Hepatocyte (in vitro differentiated cells): ENCODE measurements around the gene ZNF831. TPM values are rescaled to one million over a fixed set of nuclear protein-coding genes. Genes with fewer than 3 reads are reported as not detected.

Experiments used
- DNase-seq: peaks from one replicate; pipeline ENCODE4 v3.0.0-alpha.2; 2016; ENCODE audit warnings: low spot score
- H2AFZ ChIP-seq: fragments of 200-600 bp; sonication (generic); 2 replicates; pipeline ENCODE4 v1.6.0; 2016; ENCODE audit warnings: antibody characterized with exemption, mild to moderate bottlenecking
- H3K27ac ChIP-seq: fragments of 200-600 bp; sonication (generic); 2 replicates; pipeline ENCODE4 v1.5.1; 2016; ENCODE audit warnings: mild to moderate bottlenecking
- H3K27me3 ChIP-seq: fragments of 200-600 bp; sonication (generic); 2 replicates; pipeline ENCODE4 v1.6.1; 2016
- H3K36me3 ChIP-seq: fragments of 200-600 bp; sonication (generic); replicated peaks from 2 replicates; pipeline ENCODE4 v1.5.1; 2016; ENCODE audit warnings: low read depth; ENCODE audit not compliant: insufficient read depth
- H3K4me1 ChIP-seq: fragments of 200-600 bp; sonication (generic); 2 replicates; pipeline ENCODE4 v1.5.1; 2016; ENCODE audit warnings: mild to moderate bottlenecking, moderate library complexity; ENCODE audit not compliant: insufficient read depth
- H3K4me2 ChIP-seq: fragments of 200-600 bp; sonication (generic); 2 replicates; pipeline ENCODE4 v1.6.0; 2016
- H3K4me3 ChIP-seq: fragments of 200-600 bp; sonication (generic); 2 replicates; pipeline ENCODE4 v1.5.1; 2016; ENCODE audit warnings: mild to moderate bottlenecking
- H3K79me2 ChIP-seq: fragments of 200-600 bp; sonication (generic); 2 replicates; pipeline ENCODE4 v1.6.0; 2017; ENCODE audit warnings: mild to moderate bottlenecking
- H3K9me2 ChIP-seq: fragments of 200-600 bp; sonication (generic); replicated peaks from 2 replicates; pipeline ENCODE4 v1.6.0; 2017; ENCODE audit warnings: mild to moderate bottlenecking; ENCODE audit not compliant: insufficient read depth
- H3K9me3 ChIP-seq: fragments of 200-600 bp; sonication (generic); 2 replicates; pipeline ENCODE4 v1.5.1; 2016; ENCODE audit warnings: low read depth, mild to moderate bottlenecking
- H4K20me1 ChIP-seq: fragments of 200-600 bp; sonication (generic); 2 replicates; pipeline ENCODE4 v1.6.0; 2016; ENCODE audit warnings: mild to moderate bottlenecking; ENCODE audit not compliant: insufficient read depth, poor library complexity, severe bottlenecking
- CTCF ChIP-seq: fragments of 200-600 bp; sonication (generic); IDR thresholded peaks from 2 replicates; pipeline ENCODE4 v1.5.1; 2016; ENCODE audit warnings: antibody characterized with exemption, mild to moderate bottlenecking; ENCODE audit not compliant: poor library complexity
- EZH2 ChIP-seq: fragments of 200-600 bp; sonication (generic); IDR thresholded peaks from 2 replicates; pipeline ENCODE4 v1.6.1; 2016; ENCODE audit warnings: antibody characterized with exemption, mild to moderate bottlenecking, borderline replicate concordance
- EZH2phosphoT487 ChIP-seq: fragments of 200-600 bp; sonication (generic); IDR thresholded peaks from one replicate; pipeline ENCODE4 v1.6.1; 2018; ENCODE audit warnings: antibody characterized with exemption, mild to moderate bottlenecking, low read depth, moderate library complexity; ENCODE audit not compliant: unreplicated experiment, severe bottlenecking
- WGBS: methylation state at CpG from one replicate; pipeline ENCODE4 v1.1.6; 2016; ENCODE audit warnings: low lambda C conversion rate; ENCODE audit errors: missing lambda C conversion rate; 5-methylcytosine and 5-hydroxymethylcytosine counted together
- polyA plus RNA-seq: library from polyadenylated mRNA; unstranded; fragments of >200 nt; fragmentation: Nextera tagmentation; extraction: Ambion mirVana; gene quantifications from 2 replicates; pipeline ENCODE4 v1.2.1, GENCODE V29; 2016
- total RNA-seq: library from RNA; depleted of rRNA; stranded (reverse); fragments of >200 nt; gene quantifications from 2 replicates; pipeline ENCODE4 v1.2.3, GENCODE V29; 2014

ZNF831 gene
- total and polyA plus RNA-seq, 2 experiments from 2014 or later, result not detected

- no peak overlapping the region for H3K27ac ChIP-seq
- H3K4me2 ChIP-seq, result peak overlapping the region; percentile 56
- H3K4me1 ChIP-seq, result no peaks in the 10 kb centered on the region
- no peak overlapping the region for H3K4me3 ChIP-seq
- TF ChIP-seq EZH2 (no peak), CTCF (no peak), EZH2phosphoT487 (no peak)
- no peak overlapping the region for H2AFZ ChIP-seq
- no peaks in the 10 kb centered on the region for H3K9me2 ChIP-seq
- no peaks in the 10 kb centered on the region for H4K20me1 ChIP-seq
- DNase-seq, result no peak
- H3K79me2 ChIP-seq, result no peaks in the 10 kb centered on the region
- H3K36me3 ChIP-seq, result no peaks in the 10 kb centered on the region
- WGBS, result 48% methylated on average over 8 of the region's 8 CpGs
- H3K9me3 ChIP-seq, result no peaks in the 10 kb centered on the region
- H3K27me3 ChIP-seq, result peaks cover 14% of the 10 kb centered on the region
These were observed 67.6 kb downstream of the ZNF831 start for GRCh38 chr20:59231124-59231804.

- Histone ChIP-seq H3K4me3 (no peak overlapping the region), H3K4me2 (no peak overlapping the region), H3K79me2 (no peaks in the 10 kb centered on the region), H3K9me2 (no peaks in the 10 kb centered on the region), H3K4me1 (no peaks in the 10 kb centered on the region), H3K27me3 (peaks cover 8% of the 10 kb centered on the region), H2AFZ (no peak overlapping the region), H3K27ac (no peak overlapping the region), H4K20me1 (no peaks in the 10 kb centered on the region), H3K9me3 (no peaks in the 10 kb centered on the region), H3K36me3 (no peaks in the 10 kb centered on the region)
- no peak for TF ChIP-seq CTCF
- TF ChIP-seq EZH2, result no peak
- 61% methylated on average over 3 of the region's 3 CpGs for WGBS
- DNase-seq, result no peak
These were observed 69.0 kb downstream of the ZNF831 start for GRCh38 chr20:59232618-59233017.

GRCh38 chr20:59235226-59235625, 71.6 kb downstream of the ZNF831 start:
- TF ChIP-seq CTCF, result no peak
- no peak for TF ChIP-seq EZH2phosphoT487
- TF ChIP-seq EZH2, result no peak
- Histone ChIP-seq H3K27me3 (peaks cover 8% of the 10 kb centered on the region), H2AFZ (no peak overlapping the region), H3K4me3 (no peak overlapping the region), H3K27ac (no peak overlapping the region), H3K4me2 (no peak overlapping the region), H3K9me2 (no peaks in the 10 kb centered on the region), H3K79me2 (no peaks in the 10 kb centered on the region), H3K9me3 (no peaks in the 10 kb centered on the region), H3K4me1 (no peaks in the 10 kb centered on the region), H3K36me3 (no peaks in the 10 kb centered on the region), H4K20me1 (no peaks in the 10 kb centered on the region)
- 86% methylated on average over 5 of the region's 5 CpGs for WGBS
- no peak for DNase-seq
